BLaER1 treated with 17β-estradiol and CSF1 and Interleukin-3, amounts not matched to agents 10 nM and 100 nM (cell line): ENCODE results near the gene CSNK2A3.

ENCODE experiments used
- H3K27ac ChIP-seq, 11 experiments: shearing (Covaris generic); formaldehyde crosslinking; 2 replicates each; pipeline ENCODE4 v1.8.1; 2022
- H3K27me3 ChIP-seq, 11 experiments: shearing (Covaris generic); formaldehyde crosslinking; 2 replicates each; pipeline ENCODE4 v1.8.1; 2022
- H3K36me3 ChIP-seq, 11 experiments: shearing (Covaris generic); formaldehyde crosslinking; 2 replicates each; pipeline ENCODE4 v1.8.1; 2022
- H3K4me1 ChIP-seq, 10 experiments: shearing (Covaris generic); formaldehyde crosslinking; 2 replicates each; pipeline ENCODE4 v1.8.1; 2022
- H3K4me2 ChIP-seq, 11 experiments: shearing (Covaris generic); formaldehyde crosslinking; 2 replicates each; pipeline ENCODE4 v1.8.1; 2022
- H3K4me3 ChIP-seq, 10 experiments: shearing (Covaris generic); formaldehyde crosslinking; 2 replicates each; pipeline ENCODE4 v1.8.1; 2022
- H3K9ac ChIP-seq, 11 experiments: shearing (Covaris generic); formaldehyde crosslinking; 2 replicates each; pipeline ENCODE4 v1.8.1; 2022
- H3K9me3 ChIP-seq, 11 experiments: shearing (Covaris generic); formaldehyde crosslinking; replicated peaks in 1 of 11; 2 replicates each; pipeline ENCODE4 v1.8.1; 2022
- H4K20me1 ChIP-seq, 11 experiments: shearing (Covaris generic); formaldehyde crosslinking; 2 replicates each; pipeline ENCODE4 v1.8.1; 2022
- Cebpa-rat ChIP-seq, 11 experiments: shearing (Covaris generic); IDR thresholded peaks; 2 replicates each; pipeline ENCODE4 v1.8.1; 2022

CSNK2A3 gene

GRCh38 chr11:11313902-11314692, 39.0 kb downstream of the CSNK2A3 start:
- peak overlapping the region in 5 of 11 experiments; percentile 12 to 72 (median 54); a peak in 7 of 22 replicates for H3K4me2 ChIP-seq
- no peak overlapping the region for H3K9ac ChIP-seq
- H3K4me1 ChIP-seq: peaks cover 8 to 63% (median 35%) of the 10 kb centered on the region in 10 experiments; a peak in 19 of 20 replicates
- no peaks in the 10 kb centered on the region for H4K20me1 ChIP-seq
- H3K4me3 ChIP-seq: no peak overlapping the region
- peak overlapping the region in 3 of 11 experiments; percentile 9 to 77 (median 17); a peak in 4 of 22 replicates for H3K27ac ChIP-seq
- H3K27me3 ChIP-seq: no peaks in the 10 kb centered on the region
- no peak for TF ChIP-seq Cebpa-rat (IDR thresholded peaks at IDR 0.05)
- no peaks in the 10 kb centered on the region for H3K36me3 ChIP-seq
- peaks cover 0 to 34% (median 14%) of the 10 kb centered on the region in 11 experiments; a peak in 13 of 22 replicates for H3K9me3 ChIP-seq

- H3K9me3 ChIP-seq: peaks cover 0 to 40% (median 14%) of the 10 kb centered on the region in 11 experiments; a peak in 13 of 22 replicates
- no peaks in the 10 kb centered on the region for H3K36me3 ChIP-seq
- TF ChIP-seq Cebpa-rat (IDR thresholded peaks at IDR 0.05): no peak
- H4K20me1 ChIP-seq: no peaks in the 10 kb centered on the region
- no peaks in the 10 kb centered on the region for H3K27me3 ChIP-seq
- peaks cover 8 to 59% (median 32%) of the 10 kb centered on the region in 10 experiments; a peak in 19 of 20 replicates for H3K4me1 ChIP-seq
- H3K9ac ChIP-seq: no peak overlapping the region
- no peak overlapping the region for H3K4me3 ChIP-seq
- H3K27ac ChIP-seq: peak overlapping the region in 5 of 11 experiments; percentile 34 to 77 (median 37); a peak in 6 of 22 replicates
- peak overlapping the region in 6 of 11 experiments; percentile 2 to 72 (median 48); a peak in 11 of 22 replicates for H3K4me2 ChIP-seq
Measured at GRCh38 chr11:11313426-11313825, 39.6 kb downstream of the CSNK2A3 start.

GRCh38 chr11:11312738-11313137, 40.3 kb downstream of the CSNK2A3 start:
- H3K9ac ChIP-seq: no peak overlapping the region
- H4K20me1 ChIP-seq: no peaks in the 10 kb centered on the region
- peak overlapping the region in 6 of 11 experiments; percentile 2 to 72 (median 48); a peak in 11 of 22 replicates for H3K4me2 ChIP-seq
- H3K9me3 ChIP-seq: peaks cover 0 to 40% (median 14%) of the 10 kb centered on the region in 11 experiments; a peak in 13 of 22 replicates
- peaks cover 8 to 52% (median 29%) of the 10 kb centered on the region in 10 experiments; a peak in 19 of 20 replicates for H3K4me1 ChIP-seq
- H3K4me3 ChIP-seq: no peak overlapping the region
- no peak for TF ChIP-seq Cebpa-rat (IDR thresholded peaks at IDR 0.05)
- H3K36me3 ChIP-seq: no peaks in the 10 kb centered on the region
- H3K27ac ChIP-seq: peak overlapping the region in 6 of 11 experiments; percentile 10 to 77 (median 36); a peak in 8 of 22 replicates
- H3K27me3 ChIP-seq: no peaks in the 10 kb centered on the region

GRCh38 chr11:11311169-11311568, 41.9 kb downstream of the CSNK2A3 start:
- Histone ChIP-seq H3K4me1 (peaks cover 8 to 52% (median 29%) of the 10 kb centered on the region in 10 experiments; a peak in 19 of 20 replicates), H3K4me2 (peak overlapping the region in 10 of 11 experiments; percentile 26 to 77 (median 54); a peak in 16 of 22 replicates), H3K4me3 (no peak overlapping the region), H3K36me3 (no peaks in the 10 kb centered on the region), H4K20me1 (no peaks in the 10 kb centered on the region), H3K27me3 (no peaks in the 10 kb centered on the region), H3K27ac (peak overlapping the region in 9 of 11 experiments; percentile 26 to 77 (median 60); a peak in 16 of 22 replicates), H3K9ac (peak overlapping the region in 2 of 11 experiments; percentile 47 to 48; a peak in 3 of 22 replicates), H3K9me3 (peaks cover 0 to 40% (median 14%) of the 10 kb centered on the region in 11 experiments; a peak in 13 of 22 replicates)
- peak in 5 of 11 experiments; percentile 13 to 60 (median 51); a peak in 4 of 22 replicates for TF ChIP-seq Cebpa-rat (IDR thresholded peaks at IDR 0.05)

- Histone ChIP-seq H3K27me3 (no peaks in the 10 kb centered on the region), H3K9ac (no peak overlapping the region), H4K20me1 (no peaks in the 10 kb centered on the region), H3K9me3 (peaks cover 0 to 40% (median 14%) of the 10 kb centered on the region in 11 experiments; a peak in 13 of 22 replicates), H3K4me1 (peaks cover 8 to 52% (median 29%) of the 10 kb centered on the region in 10 experiments; a peak in 19 of 20 replicates), H3K4me3 (no peak overlapping the region), H3K27ac (0 out of 22 replicates have a peak overlapping the region, but pooled peaks of 1 of the 11 experiments have one; percentile 6), H3K36me3 (no peaks in the 10 kb centered on the region), H3K4me2 (peak overlapping the region in 5 of 11 experiments; percentile 15 to 45 (median 27); a peak in 9 of 22 replicates)
- no peak for TF ChIP-seq Cebpa-rat (IDR thresholded peaks at IDR 0.05)
Measured at GRCh38 chr11:11309906-11310305, 43.1 kb downstream of the CSNK2A3 start.

GRCh38 chr11:11308249-11308648, 44.8 kb downstream of the CSNK2A3 start:
- no peak overlapping the region for H3K27ac ChIP-seq
- no peak for TF ChIP-seq Cebpa-rat (IDR thresholded peaks at IDR 0.05)
- no peaks in the 10 kb centered on the region for H3K36me3 ChIP-seq

GRCh38 chr11:11306855-11307254, 46.2 kb downstream of the CSNK2A3 start:
- no peaks in the 10 kb centered on the region for H4K20me1 ChIP-seq
- H3K9ac ChIP-seq: no peak overlapping the region
- H3K36me3 ChIP-seq: no peaks in the 10 kb centered on the region
- no peak overlapping the region for H3K4me2 ChIP-seq
- H3K27ac ChIP-seq: no peak overlapping the region
- H3K27me3 ChIP-seq: no peaks in the 10 kb centered on the region
- no peak for TF ChIP-seq Cebpa-rat (IDR thresholded peaks at IDR 0.05)
- H3K4me3 ChIP-seq: no peak overlapping the region
- H3K4me1 ChIP-seq: peaks cover 8 to 30% (median 16%) of the 10 kb centered on the region in 10 experiments; a peak in 18 of 20 replicates
- H3K9me3 ChIP-seq: peaks cover 0 to 32% (median 12%) of the 10 kb centered on the region in 11 experiments; a peak in 13 of 22 replicates

More at GRCh38 chr11:11308249-11308648, 44.8 kb downstream of the CSNK2A3 start:
- H3K9me3 ChIP-seq: peaks cover 0 to 40% (median 14%) of the 10 kb centered on the region in 11 experiments; a peak in 13 of 22 replicates
- H3K9ac ChIP-seq: no peak overlapping the region
- no peaks in the 10 kb centered on the region for H3K27me3 ChIP-seq
- H3K4me1 ChIP-seq: peaks cover 8 to 44% (median 24%) of the 10 kb centered on the region in 10 experiments; a peak in 19 of 20 replicates
- no peak overlapping the region for H3K4me2 ChIP-seq
- no peaks in the 10 kb centered on the region for H4K20me1 ChIP-seq
- H3K4me3 ChIP-seq: no peak overlapping the region

GRCh38 chr11:11304550-11304949, 48.5 kb downstream of the CSNK2A3 start:
- Histone ChIP-seq H3K4me1 (peaks cover 0 to 7% (median 2%) of the 10 kb centered on the region in 10 experiments; a peak in 7 of 20 replicates), H3K4me2 (no peak overlapping the region), H4K20me1 (no peaks in the 10 kb centered on the region), H3K4me3 (no peak overlapping the region), H3K9me3 (peaks cover 0 to 10% (median 0%) of the 10 kb centered on the region in 11 experiments; a peak in 1 of 22 replicates), H3K9ac (no peak overlapping the region), H3K27me3 (no peaks in the 10 kb centered on the region), H3K27ac (no peak overlapping the region), H3K36me3 (no peaks in the 10 kb centered on the region)
- TF ChIP-seq Cebpa-rat (IDR thresholded peaks at IDR 0.05): no peak

- no peaks in the 10 kb centered on the region for H3K27me3 ChIP-seq
- H3K4me3 ChIP-seq: no peak overlapping the region
- no peaks in the 10 kb centered on the region for H3K4me1 ChIP-seq
- no peak overlapping the region for H3K9ac ChIP-seq
- no peak overlapping the region for H3K27ac ChIP-seq
- 0 out of 22 replicates have a peak, but pooled peaks cover 0 to 1% (median 0%) of the 10 kb centered on the region in 11 experiments for H3K9me3 ChIP-seq
- H3K4me2 ChIP-seq: no peak overlapping the region
- no peaks in the 10 kb centered on the region for H4K20me1 ChIP-seq
- no peak for TF ChIP-seq Cebpa-rat (IDR thresholded peaks at IDR 0.05)
- no peaks in the 10 kb centered on the region for H3K36me3 ChIP-seq
Measured at GRCh38 chr11:11302565-11302964, 50.5 kb downstream of the CSNK2A3 start.
